Measurements from ENCODE around the gene IZUMO1. TPM values are rescaled to one million over a fixed set of nuclear protein-coding genes. Genes with fewer than 3 reads are reported as not detected.

Gene IZUMO1
- total and polyA plus RNA-seq, 2 of the 13 experiments (the other 11 are each of a cell fraction or from before 2014, with no cell fraction given): 0.07 to 0.22 TPM

- no peak for TF ChIP-seq ZNF773 (CRISPR knock-in tag; IDR thresholded peaks at IDR 0.05; ENCODE audit: borderline replicate concordance)
- TF ChIP-seq SRSF1 (optimal IDR thresholded peaks at IDR 0.05; ENCODE audit: low read depth, low read length): no peak
- TF ChIP-seq ZNF556 (CRISPR knock-in tag; IDR thresholded peaks at IDR 0.05; ENCODE audit: borderline replicate concordance): 0 out of 2 replicates have a peak, but pooled peaks have one; percentile 28
- TF ChIP-seq SPEN (CRISPR knock-in tag; IDR thresholded peaks at IDR 0.05; ENCODE audit: low read depth): peak; percentile 76
- TF ChIP-seq TARDBP (CRISPR knock-in tag; IDR thresholded peaks at IDR 0.05): 0 out of 2 replicates have a peak, but pooled peaks have one; percentile 14
- 0 out of 2 replicates have a peak, but pooled peaks have one; percentile 22 for TF ChIP-seq ZSCAN25 (CRISPR knock-in tag; IDR thresholded peaks at IDR 0.05)
- no peak for TF ChIP-seq FOXJ3 (CRISPR knock-in tag; IDR thresholded peaks at IDR 0.05; ENCODE audit: borderline replicate concordance)
- TF ChIP-seq ZSCAN21 (CRISPR knock-in tag; IDR thresholded peaks at IDR 0.05; ENCODE audit: borderline replicate concordance): 0 out of 2 replicates have a peak, but pooled peaks have one; percentile 52
- no peak for TF ChIP-seq ZNF841 (CRISPR knock-in tag; IDR thresholded peaks at IDR 0.05; ENCODE audit: borderline replicate concordance)
- no peak for TF ChIP-seq ZNF33A (CRISPR knock-in tag; IDR thresholded peaks at IDR 0.05; ENCODE audit: borderline replicate concordance)
- TF ChIP-seq RAD21 (CRISPR knock-in tag; IDR thresholded peaks at IDR 0.05): peak; percentile 93
- no peak for TF ChIP-seq KLF12 (CRISPR knock-in tag; IDR thresholded peaks at IDR 0.05; ENCODE audit: borderline replicate concordance)
- TF ChIP-seq SNAI1 (CRISPR knock-in tag; IDR thresholded peaks at IDR 0.05; ENCODE audit: borderline replicate concordance): no peak
- 0 out of 2 replicates have a peak, but pooled peaks have one; percentile 31 for TF ChIP-seq ZFP1 (CRISPR knock-in tag; IDR thresholded peaks at IDR 0.05)
- TF ChIP-seq RBM39 (IDR thresholded peaks at IDR 0.05; ENCODE audit: low read depth, low read length, poor library complexity, severe bottlenecking): peak; percentile 47
- TF ChIP-seq PAX8 (CRISPR knock-in tag; IDR thresholded peaks at IDR 0.05; ENCODE audit: borderline replicate concordance): peak; percentile 54; the same call in 1 of the 2 replicates
- peak; percentile 93 for TF ChIP-seq ZFX (CRISPR knock-in tag; IDR thresholded peaks at IDR 0.05; ENCODE audit: low read depth)
- TF ChIP-seq SOX6 (IDR thresholded peaks at IDR 0.05): no peak
- TF ChIP-seq SOX6 (CRISPR knock-in tag; IDR thresholded peaks at IDR 0.05): peak; percentile 50; the same call in 1 of the 2 replicates
- peak; percentile 77 for TF ChIP-seq FOSL2 (CRISPR knock-in tag; IDR thresholded peaks at IDR 0.05)
- peak; percentile 71; the same call in 1 of the 2 replicates for TF ChIP-seq ZNF224 (CRISPR knock-in tag; IDR thresholded peaks at IDR 0.05)
- peak; percentile 12; the same call in 1 of the 2 replicates for TF ChIP-seq PAXIP1 (CRISPR knock-in tag; conservative IDR thresholded peaks at IDR 0.05)
- TF ChIP-seq ATF7-NPFF (CRISPR knock-in tag; IDR thresholded peaks at IDR 0.05; ENCODE audit: low read depth): no peak
- TF ChIP-seq SALL1 (CRISPR knock-in tag; IDR thresholded peaks at IDR 0.05): peak; percentile 74
- peak; percentile 72; the same call in 1 of the 2 replicates for TF ChIP-seq YEATS2 (CRISPR knock-in tag; IDR thresholded peaks at IDR 0.05; ENCODE audit: borderline replicate concordance)
- TF ChIP-seq GABPB1 (CRISPR knock-in tag; IDR thresholded peaks at IDR 0.05): peak; percentile 90
- no peak for TF ChIP-seq ZNF772 (CRISPR knock-in tag; IDR thresholded peaks at IDR 0.05)
These were observed 48.5 kb upstream of the IZUMO1 start (continued) for GRCh38 chr19:48795055-48795684.

All from HepG2 (cell line).